ENCODE measurements around the gene TNN.
A peak's percentile ranks its signal among the peaks of the same experiment; 100 is the strongest.

TNN gene

GRCh38 chr1:175147569-175147968 is 79.9 kb downstream of the TNN start:
- no peak for DNase-seq (ENCODE audit: low read depth in 2 of 2)

- no peak for DNase-seq (ENCODE audit: low read depth in 2 of 2)
Observed at GRCh38 chr1:175148068-175148467, 80.4 kb downstream of the TNN start.

- DNase-seq (ENCODE audit: low read depth in 2 of 2): no peak
Observed at GRCh38 chr1:175150596-175151319, 83.1 kb downstream of the TNN start.

GRCh38 chr1:175152006-175152652 is 84.5 kb downstream of the TNN start:
- DNase-seq (ENCODE audit: low read depth in 2 of 2): peak; percentile 59

- DNase-seq (ENCODE audit: low read depth in 2 of 2): peak; percentile 67 to 76
Observed at GRCh38 chr1:175154629-175155472, 87.2 kb downstream of the TNN start.

GRCh38 chr1:175155473-175155856 is 87.8 kb downstream of the TNN start:
- DNase-seq (ENCODE audit: low read depth in 2 of 2): no peak

GRCh38 chr1:175155936-175156335 is 88.3 kb downstream of the TNN start:
- no peak for DNase-seq (ENCODE audit: low read depth in 2 of 2)

GRCh38 chr1:175157200-175157599 is 89.6 kb downstream of the TNN start:
- no peak for DNase-seq (ENCODE audit: low read depth in 2 of 2)

GRCh38 chr1:175158170-175158591 is 90.5 kb downstream of the TNN start:
- DNase-seq (ENCODE audit: low read depth in 2 of 2): no peak

- no peak for DNase-seq (ENCODE audit: low read depth in 2 of 2)
Observed at GRCh38 chr1:175162955-175163354, 95.3 kb downstream of the TNN start.

- DNase-seq (ENCODE audit: low read depth in 2 of 2): no peak
Observed at GRCh38 chr1:175163702-175164101, 96.1 kb downstream of the TNN start.

GRCh38 chr1:175164751-175165150 is 97.1 kb downstream of the TNN start:
- no peak for DNase-seq (ENCODE audit: low read depth in 2 of 2)

GRCh38 chr1:175166746-175167145 is 99.1 kb downstream of the TNN start:
- no peak for DNase-seq (ENCODE audit: low read depth in 2 of 2)

- DNase-seq (ENCODE audit: low read depth in 2 of 2): no peak
Observed at GRCh38 chr1:175167861-175168260, 100.2 kb downstream of the TNN start.

GRCh38 chr1:175168782-175169181 is 101.1 kb downstream of the TNN start:
- DNase-seq (ENCODE audit: low read depth in 2 of 2): no peak

- no peak for DNase-seq (ENCODE audit: low read depth in 2 of 2)
Observed at GRCh38 chr1:175169286-175170018, 101.8 kb downstream of the TNN start.

GRCh38 chr1:175171036-175171913 is 103.6 kb downstream of the TNN start:
- DNase-seq (ENCODE audit: low read depth in 2 of 2): no peak

GRCh38 chr1:175172503-175172902 is 104.9 kb downstream of the TNN start:
- DNase-seq (ENCODE audit: low read depth in 2 of 2): no peak

GRCh38 chr1:175173531-175173930 is 105.9 kb downstream of the TNN start:
- no peak for DNase-seq (ENCODE audit: low read depth in 2 of 2)

- no peak for DNase-seq (ENCODE audit: low read depth in 2 of 2)
Observed at GRCh38 chr1:175174309-175175102, 106.9 kb downstream of the TNN start.

Measured in activated CD4-positive, alpha-beta T cell treated with anti-CD3 and anti-CD28 coated beads for 24 hours (primary cell).